Keratinocyte (primary cell): ENCODE data around the gene NCBP1. TPM values are rescaled to one million over a fixed set of nuclear protein-coding genes. Genes with fewer than 3 reads are reported as not detected.

ENCODE experiments used
- DNase-seq: peaks from one replicate; pipeline ENCODE4 v3.0.0-alpha.2; 2011; ENCODE audit warnings: low read depth, missing footprints, low spot score
- FAIRE-seq: peaks from 2 replicates; lab custom pipeline; 2011; peaks lifted over from hg19 to GRCh38; lab: Jason Lieb, UNC
- H2AFZ ChIP-seq: 2 replicates; pipeline ENCODE4 v1.6.0; 2012; ENCODE audit warnings: low read length, control low read depth, inconsistent platforms; ENCODE audit not compliant: control insufficient read depth
- H3K27ac ChIP-seq: 2 replicates; pipeline ENCODE4 v1.5.1; 2011; ENCODE audit warnings: low read length; ENCODE audit not compliant: control insufficient read depth, insufficient read depth
- H3K27me3 ChIP-seq: 3 replicates; pipeline ENCODE4 v1.6.0; 2011; ENCODE audit warnings: low read length; ENCODE audit not compliant: control insufficient read depth, insufficient read depth; ENCODE audit errors: extremely low read depth
- H3K36me3 ChIP-seq, 2 experiments: 2 replicates in 1 of 2; 3 replicates in 1 of 2; pipeline ENCODE4 v1.5.1; 2011; ENCODE audit warnings: low read length in 2 of 2, mild to moderate bottlenecking in 1 of 2; ENCODE audit not compliant: control insufficient read depth in 2 of 2, insufficient read depth in 2 of 2; ENCODE audit errors: extremely low read depth in 1 of 2
- H3K4me1 ChIP-seq: 3 replicates; pipeline ENCODE4 v1.5.1; 2011; ENCODE audit warnings: low read length; ENCODE audit not compliant: control insufficient read depth, insufficient read depth; ENCODE audit errors: extremely low read depth
- H3K4me2 ChIP-seq: 3 replicates; pipeline ENCODE4 v1.6.0; 2011; ENCODE audit warnings: low read depth, low read length; ENCODE audit not compliant: control insufficient read depth, insufficient read depth; ENCODE audit errors: extremely low read depth
- H3K4me3 ChIP-seq, 3 experiments: fragments of 200-600 bp in 1 of 3; sonication (generic) in 1 of 3; 2 replicates in 2 of 3; 3 replicates in 1 of 3; pipeline ENCODE4 v1.5.1; 2011 to 2016; ENCODE audit warnings: low read length in 3 of 3, mild to moderate bottlenecking in 3 of 3, control low read depth in 2 of 3, inconsistent platforms in 1 of 3, low read depth in 1 of 3, mixed read lengths in 1 of 3, mixed run types in 1 of 3, moderate library complexity in 1 of 3; ENCODE audit not compliant: control insufficient read depth in 2 of 3, insufficient read depth in 2 of 3; ENCODE audit errors: extremely low read depth in 1 of 3
- H3K79me2 ChIP-seq: 2 replicates; pipeline ENCODE4 v1.6.0; 2012; ENCODE audit warnings: low read length; ENCODE audit not compliant: control insufficient read depth, insufficient read depth
- H3K9ac ChIP-seq: 3 replicates; pipeline ENCODE4 v1.6.0; 2011; ENCODE audit warnings: low read length; ENCODE audit not compliant: control insufficient read depth, insufficient read depth; ENCODE audit errors: extremely low read depth
- H3K9me1 ChIP-seq: 3 replicates; pipeline ENCODE4 v1.6.0; 2011; ENCODE audit warnings: low read length; ENCODE audit not compliant: control insufficient read depth, insufficient read depth; ENCODE audit errors: extremely low read depth
- H3K9me3 ChIP-seq: 2 replicates; pipeline ENCODE4 v1.5.1; 2012; ENCODE audit warnings: low read depth, low read length; ENCODE audit not compliant: control insufficient read depth
- H4K20me1 ChIP-seq: 3 replicates; pipeline ENCODE4 v1.6.0; 2011; ENCODE audit warnings: low read length; ENCODE audit not compliant: control insufficient read depth, insufficient read depth; ENCODE audit errors: extremely low read depth
- CTCF ChIP-seq, 3 experiments: IDR thresholded peaks in 1 of 3; conservative IDR thresholded peaks in 1 of 3; optimal IDR thresholded peaks in 1 of 3; 2 replicates in 2 of 3; 3 replicates in 1 of 3; pipeline versions ENCODE3 to v1.5.1; 2011; ENCODE audit warnings: low read length in 3 of 3, mild to moderate bottlenecking in 3 of 3, moderate library complexity in 2 of 3, control low read depth in 1 of 3, inconsistent platforms in 1 of 3; ENCODE audit not compliant: insufficient read depth in 2 of 3; ENCODE audit errors: extremely low read depth in 1 of 3
- EZH2 ChIP-seq: IDR thresholded peaks from one replicate; pipeline ENCODE4 v1.6.1; 2012; ENCODE audit warnings: inconsistent platforms, mild to moderate bottlenecking, low read length, moderate library complexity
- dilution Hi-C: fragments of 300-500 bp; cut with MboI; formaldehyde crosslinking; loops from one replicate; pipeline ENCODE4 v1.7.0; 2020; ENCODE audit warnings: low sequenced_read_pairs; ENCODE audit not compliant: extremely low pct_ligation_motif_present
- polyA plus RNA-seq, 5 experiments: library from polyadenylated mRNA; depleted of rRNA in 3 of 5; stranded (reverse) in 3 of 5; stranded (forward) in 1 of 5; unstranded in 1 of 5; fragments of >200 nt; gene quantifications; 1 replicate in 1 of 5; 2 replicates in 3 of 5; 3 replicates in 1 of 5; pipeline versions ENCODE4 v1.2.1 to v1.2.3, GENCODE V29; 2011 to 2012; ENCODE audit warnings: missing spikeins in 2 of 5, low read depth in 1 of 5, low replicate concordance in 1 of 5

Gene NCBP1
- polyA plus RNA-seq, 1 donor (not counting 4 experiments of a cell fraction or from before 2014, with no cell fraction given) = 38.6 TPM

- dilution Hi-C loops = no loop called here
- no peak for DNase-seq
- Histone ChIP-seq H2AFZ (no peak overlapping the region), H4K20me1 (peaks cover 3% of the 10 kb centered on the region), H3K9ac (no peak overlapping the region), H3K36me3 (no peaks in the 10 kb centered on the region), H3K9me3 (no peaks in the 10 kb centered on the region), H3K79me2 (no peaks in the 10 kb centered on the region), H3K27me3 (no peaks in the 10 kb centered on the region), H3K4me2 (peak overlapping the region; percentile 68), H3K27ac (peak overlapping the region; percentile 72), H3K4me3 (no peak overlapping the region), H3K4me1 (peaks cover 32% of the 10 kb centered on the region), H3K9me1 (no peaks in the 10 kb centered on the region)
- TF ChIP-seq CTCF (optimal IDR thresholded peaks at IDR 0.05 in 1 of 3, IDR thresholded peaks at IDR 0.05 in 1 of 3, conservative IDR thresholded peaks at IDR 0.05 in 1 of 3; ENCODE audit: extremely low read depth in 1 of 3, insufficient read depth in 2 of 3, low read length in 3 of 3) (no peak), EZH2 (no peak)
- peak; percentile 9 for FAIRE-seq
These were observed 71.2 kb downstream of the NCBP1 start for GRCh38 chr9:97704851-97705250.

- Histone ChIP-seq H3K27ac (no peak overlapping the region), H3K4me3 (no peak overlapping the region), H3K9ac (no peak overlapping the region), H3K9me1 (no peaks in the 10 kb centered on the region), H3K79me2 (no peaks in the 10 kb centered on the region), H4K20me1 (peaks cover 3% of the 10 kb centered on the region), H3K36me3 (no peaks in the 10 kb centered on the region), H3K4me1 (peaks cover 32% of the 10 kb centered on the region), H2AFZ (no peak overlapping the region), H3K9me3 (no peaks in the 10 kb centered on the region), H3K4me2 (no peak overlapping the region), H3K27me3 (no peaks in the 10 kb centered on the region)
- FAIRE-seq (peak; percentile 48), DNase-seq (no peak)
- TF ChIP-seq CTCF (optimal IDR thresholded peaks at IDR 0.05 in 1 of 3, IDR thresholded peaks at IDR 0.05 in 1 of 3, conservative IDR thresholded peaks at IDR 0.05 in 1 of 3; ENCODE audit: extremely low read depth in 1 of 3, insufficient read depth in 2 of 3, low read length in 3 of 3) = no peak
- TF ChIP-seq EZH2 = no peak
- dilution Hi-C loops = no loop called here
These were observed 71.8 kb downstream of the NCBP1 start for GRCh38 chr9:97705354-97705950.
